ENCODE data around the gene DTX3. TPM values are rescaled to one million over a fixed set of nuclear protein-coding genes. Genes with fewer than 3 reads are reported as not detected.
"Not testable (repeated sequence)": the region's sequence is repeated elsewhere in the genome, so short reads cannot be mapped to it uniquely, and the experiment has no call there.

The DTX3 gene
- total RNA-seq, 1 experiment from 2014 or later, result 11.3 TPM

DNA sequence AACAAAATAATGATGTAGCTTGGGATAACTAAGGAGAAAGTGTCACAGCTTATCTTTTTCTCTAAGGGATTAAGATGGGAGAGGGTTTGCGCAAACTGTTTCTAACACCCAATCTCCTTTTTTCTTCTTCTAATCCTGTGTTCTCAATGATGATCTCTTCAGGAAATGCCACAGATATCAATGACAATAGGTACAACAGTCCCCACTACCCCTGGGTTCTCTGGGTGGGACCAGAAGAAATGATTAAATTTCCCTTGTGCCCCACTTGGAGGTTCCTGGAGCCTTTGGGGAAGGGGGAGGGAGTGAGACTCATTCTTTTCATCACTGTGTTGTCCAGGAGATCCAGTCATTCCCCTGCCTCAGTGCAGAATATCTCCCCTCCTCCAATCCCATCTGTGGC is 22.2 kb upstream of the DTX3 start:
- DNase-seq (ENCODE audit: low read depth), result no peak

DNA sequence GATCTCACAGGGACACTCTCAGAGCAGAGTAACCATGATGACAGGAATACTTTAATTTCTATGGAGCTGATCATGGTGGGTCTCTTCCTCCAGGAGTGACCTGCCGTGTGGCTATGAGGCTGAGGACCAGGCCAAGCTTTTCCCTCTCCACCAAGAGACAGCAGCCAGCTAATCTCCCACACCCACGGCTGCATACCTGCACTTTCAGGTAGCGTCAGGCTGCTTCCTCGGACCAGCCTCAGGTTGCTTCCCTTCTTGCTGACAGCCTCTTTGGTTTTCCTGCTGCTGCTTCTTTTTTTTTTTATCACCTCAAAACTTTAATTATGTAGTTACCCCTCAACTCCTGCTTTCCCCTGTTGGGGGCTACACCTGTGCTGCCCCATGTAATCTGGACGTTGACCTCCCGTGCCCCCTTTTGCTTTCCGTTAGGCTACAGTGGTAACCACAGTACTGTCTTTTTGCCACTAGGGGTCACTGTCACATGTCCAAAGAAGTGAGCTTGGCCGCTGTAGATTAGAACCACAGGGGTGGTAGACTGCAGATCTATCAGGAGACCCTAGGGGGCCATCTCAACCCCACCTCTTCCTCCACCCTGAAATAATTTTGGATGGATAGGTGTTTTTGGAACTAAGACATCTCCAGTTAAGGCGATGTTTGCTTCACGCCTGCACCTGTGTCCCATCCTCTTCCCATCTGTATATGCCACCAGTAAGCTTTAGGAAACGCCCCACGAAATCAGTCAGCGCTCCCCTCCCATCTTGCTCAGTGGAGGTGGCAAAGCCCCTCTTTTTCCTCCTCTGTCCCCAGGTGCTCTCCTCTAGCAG is 21.4 kb upstream of the DTX3 start:
- DNase-seq (ENCODE audit: low read depth), result peak; percentile 61

DNA sequence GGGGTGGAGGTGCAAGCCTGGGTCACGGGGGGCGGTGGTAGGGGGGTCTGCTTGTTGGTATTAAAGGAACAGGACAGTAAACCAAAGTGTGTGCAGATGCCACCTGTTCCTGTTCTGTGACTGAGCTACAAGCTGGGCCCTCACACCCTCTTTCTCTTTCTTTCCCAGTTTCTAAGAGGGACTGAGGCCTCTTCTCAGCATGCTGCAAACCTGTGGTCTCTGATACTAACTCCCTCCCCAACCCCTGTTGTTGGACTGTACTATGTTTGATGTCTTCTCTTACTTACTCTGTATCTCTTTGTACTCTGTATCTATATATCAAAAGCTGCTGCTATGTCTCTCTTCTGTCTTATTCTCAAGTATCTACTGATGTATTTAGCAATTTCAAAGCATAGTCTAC is 20.6 kb upstream of the DTX3 start:
- DNase-seq (ENCODE audit: low read depth), result no peak

DNA sequence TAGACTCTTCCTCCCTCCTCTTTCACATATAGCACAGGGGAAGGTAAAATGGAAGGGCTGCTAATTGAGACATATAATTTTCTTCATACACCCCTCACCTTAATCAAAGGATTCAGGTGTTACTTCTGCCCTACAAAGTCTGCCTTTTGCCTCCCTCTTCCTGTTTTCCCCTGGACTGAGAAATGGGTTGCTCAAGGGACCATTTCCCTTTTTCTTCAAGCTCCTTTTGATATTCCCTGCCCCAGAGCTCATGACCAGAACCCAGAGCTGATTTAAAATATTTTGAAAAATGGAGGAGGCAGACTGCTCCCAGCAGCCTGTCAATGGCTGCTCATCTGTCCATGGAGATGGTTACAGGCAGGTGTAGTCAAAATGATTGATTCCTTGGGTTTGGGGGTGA is 19.9 kb upstream of the DTX3 start:
- no peak for DNase-seq (ENCODE audit: low read depth)

DNA sequence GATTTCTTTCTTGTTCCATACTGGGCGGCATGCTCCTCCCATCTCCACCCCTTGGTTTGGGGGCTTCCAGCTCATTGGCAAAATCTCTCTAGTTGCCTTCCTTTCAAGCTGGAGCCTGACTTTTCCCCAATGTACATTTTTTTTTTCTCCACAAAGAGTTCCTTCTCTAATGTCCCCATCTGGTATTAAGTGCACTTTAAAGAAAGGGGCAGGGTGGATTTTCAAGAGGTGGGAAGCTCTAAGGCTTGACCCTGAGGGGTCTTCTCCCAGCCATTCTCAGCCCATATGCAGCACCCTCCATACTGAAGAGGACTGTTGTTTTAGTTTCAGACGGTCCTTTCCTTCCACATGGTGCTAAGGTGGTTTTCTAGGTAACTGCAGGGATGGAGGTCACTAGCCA is 19.5 kb upstream of the DTX3 start:
- DNase-seq (ENCODE audit: low read depth), result no peak

DNA sequence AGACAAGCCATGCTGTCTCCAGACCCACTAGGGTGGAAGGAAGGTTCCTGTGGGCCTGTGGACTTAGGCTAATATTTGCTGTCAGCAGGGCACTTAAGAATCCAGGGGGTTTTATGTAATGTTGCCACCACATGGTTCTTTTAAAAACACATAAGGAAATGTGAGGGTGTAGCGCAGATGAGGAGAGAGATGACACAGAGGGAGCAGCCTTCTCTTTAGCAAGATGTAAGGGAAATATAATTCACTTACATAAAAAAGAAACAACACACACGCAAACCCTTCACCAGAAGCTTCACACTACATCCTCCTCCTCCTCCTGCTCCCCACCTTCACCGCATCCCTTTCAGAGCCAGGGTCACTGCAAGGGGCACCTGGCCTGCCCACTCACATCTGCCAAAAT is 18.5 kb upstream of the DTX3 start:
- no peak for DNase-seq (ENCODE audit: low read depth)

DNA sequence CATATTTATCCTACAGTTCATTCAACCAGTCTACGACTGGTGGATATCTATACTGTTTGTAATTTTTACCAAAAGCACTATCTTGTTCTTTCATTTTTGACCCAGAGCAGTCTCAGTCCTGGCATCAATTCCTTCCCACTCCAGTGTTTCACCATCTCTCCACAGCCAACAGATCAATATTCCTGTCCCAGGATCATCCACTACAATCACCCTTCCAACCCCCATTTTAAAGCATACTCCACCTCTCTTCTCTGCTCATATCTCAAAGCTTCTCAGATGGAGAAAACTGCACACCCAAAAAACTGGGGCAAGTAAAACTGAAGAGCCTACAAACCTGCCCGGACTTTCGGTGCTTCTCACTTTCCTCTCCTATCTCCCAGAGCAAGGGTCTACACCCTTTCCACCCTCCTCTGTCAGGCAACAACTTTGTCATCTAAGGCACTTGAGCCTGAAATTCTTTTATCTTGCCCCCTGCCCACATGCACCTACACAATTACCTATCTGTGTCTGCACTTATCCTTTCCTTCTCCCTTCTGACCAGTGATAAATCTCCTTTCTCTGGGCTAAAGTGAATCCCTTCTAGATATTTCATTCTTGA is 17.7 kb upstream of the DTX3 start:
- DNase-seq (ENCODE audit: low read depth), result no peak

DNA sequence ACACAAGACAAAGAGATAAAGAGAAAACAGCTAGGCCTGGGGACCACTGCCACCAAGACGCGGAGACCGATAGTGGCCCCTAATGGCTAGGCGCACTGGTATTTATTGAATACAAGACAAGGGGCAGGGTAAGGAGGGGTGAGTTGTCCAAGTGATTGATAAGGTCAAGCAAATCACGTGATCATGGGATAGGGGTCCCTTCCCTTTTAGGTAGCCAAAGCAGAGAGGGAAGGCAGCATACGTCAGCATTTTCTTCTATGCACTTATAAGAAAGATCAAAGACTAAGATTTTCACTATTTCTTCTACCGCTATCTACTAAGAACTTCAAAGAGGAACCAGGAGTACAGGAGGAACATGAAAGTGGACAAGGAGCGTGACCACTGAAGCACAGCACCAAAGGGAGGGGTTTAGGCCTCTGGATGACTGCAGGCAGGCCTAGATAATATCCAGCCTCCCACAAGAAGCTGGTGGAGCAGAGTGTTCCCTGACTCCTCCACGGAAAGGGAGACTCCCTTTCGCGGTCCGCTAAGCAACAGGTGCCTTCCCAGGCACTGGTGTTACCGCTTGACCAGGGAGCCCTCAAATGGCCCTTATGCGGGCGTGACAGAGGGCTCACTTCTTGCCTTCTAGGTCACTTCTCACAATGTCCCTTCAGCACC is 15.5 kb upstream of the DTX3 start:
- not testable (repeated sequence) for DNase-seq (ENCODE audit: low read depth)

DNA sequence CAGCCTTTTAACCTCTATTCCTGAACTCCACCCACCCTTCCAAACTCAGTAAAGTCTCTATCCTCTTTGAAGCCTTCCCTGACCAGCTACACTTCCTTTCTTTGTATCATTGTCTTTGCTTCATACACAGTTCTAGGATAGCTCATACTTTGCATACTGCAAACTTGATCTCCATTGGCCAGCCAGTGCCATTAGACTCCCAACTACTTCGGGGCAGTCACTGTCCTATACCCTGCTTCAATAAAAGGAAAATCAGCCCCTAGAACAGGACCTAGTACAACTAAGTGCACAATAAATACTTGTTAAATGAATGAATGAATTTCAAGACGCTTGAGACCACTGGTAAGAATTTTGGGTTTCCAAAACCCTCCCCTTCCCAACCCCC is 14.2 kb upstream of the DTX3 start:
- DNase-seq (ENCODE audit: low read depth), result no peak

DNA sequence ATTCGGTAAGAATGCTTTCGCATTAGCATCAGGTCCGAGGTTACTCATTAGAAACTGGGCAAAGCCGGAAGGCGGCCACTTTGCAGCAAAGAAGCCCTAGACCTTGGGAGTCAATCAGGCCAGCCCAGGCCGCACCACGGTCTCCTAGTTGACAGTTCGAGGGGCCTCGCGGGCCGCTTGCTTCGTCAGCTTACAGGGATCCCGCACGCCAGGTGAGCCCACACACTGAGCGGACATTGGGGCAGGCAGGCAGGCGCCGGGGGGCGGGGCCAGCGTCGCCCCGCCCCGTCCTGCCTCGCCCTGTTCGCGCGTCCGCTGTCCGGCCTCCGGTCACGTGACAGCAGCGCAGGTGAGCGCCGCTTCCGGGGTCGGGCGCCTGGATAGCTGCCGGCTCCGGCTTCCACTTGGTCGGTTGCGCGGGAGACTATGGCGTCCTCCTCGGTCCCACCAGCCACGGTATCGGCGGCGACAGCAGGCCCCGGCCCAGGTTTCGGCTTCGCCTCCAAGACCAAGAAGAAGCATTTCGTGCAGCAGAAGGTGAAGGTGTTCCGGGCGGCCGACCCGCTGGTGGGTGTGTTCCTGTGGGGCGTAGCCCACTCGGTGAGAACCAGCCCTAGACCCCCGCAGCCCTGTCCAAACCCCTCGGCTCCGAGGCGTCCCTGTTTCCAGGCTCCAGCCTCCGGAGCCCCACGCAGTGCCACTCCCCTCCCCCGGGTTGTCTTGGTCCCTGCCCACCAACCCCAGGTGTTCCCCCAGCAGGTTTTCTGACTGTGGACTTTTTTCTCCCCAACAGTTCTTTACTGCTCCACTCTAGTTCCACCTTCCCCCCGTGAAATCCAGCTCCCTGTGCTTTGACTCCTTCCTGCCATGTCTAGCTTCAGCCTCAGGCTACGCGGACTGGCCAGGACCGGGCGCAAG is 13.5 kb upstream of the DTX3 start, which contains the start of gene PIP4K2C:
Gene PIP4K2C (plus strand): TSS at position 329 of the 918 bp plus-strand sequence. CDS start 98 bp downstream, at position 427.
- peak; percentile 78 for DNase-seq (ENCODE audit: low read depth)

DNA sequence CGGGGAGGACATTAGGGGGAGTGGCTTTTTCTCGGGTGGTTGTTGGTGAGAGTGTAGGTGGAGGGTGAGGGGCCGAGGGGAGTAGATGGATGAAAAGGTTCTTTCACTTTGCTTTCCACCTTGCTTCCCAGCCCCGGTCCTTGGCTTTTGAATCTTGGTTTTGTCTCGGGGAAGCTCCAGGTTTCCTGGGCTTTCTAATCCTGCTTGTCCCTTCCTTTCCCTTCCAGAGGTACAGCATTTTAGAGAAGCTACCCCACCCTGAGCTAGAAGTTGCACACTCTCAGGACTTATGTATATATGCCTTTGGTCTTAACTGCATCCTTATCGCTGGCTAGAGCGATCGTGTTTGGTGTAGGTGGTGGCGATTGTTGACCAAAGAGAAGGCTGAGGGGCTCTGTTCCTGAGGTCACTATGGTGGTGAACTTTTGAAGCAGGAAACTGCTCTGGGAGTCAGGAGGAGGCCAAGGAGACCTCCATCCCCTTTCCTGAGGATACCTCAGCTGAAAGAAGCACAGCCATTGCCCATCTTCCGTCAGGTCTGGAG is 12.8 kb upstream of the DTX3 start:
- DNase-seq (ENCODE audit: low read depth), result no peak

DNA sequence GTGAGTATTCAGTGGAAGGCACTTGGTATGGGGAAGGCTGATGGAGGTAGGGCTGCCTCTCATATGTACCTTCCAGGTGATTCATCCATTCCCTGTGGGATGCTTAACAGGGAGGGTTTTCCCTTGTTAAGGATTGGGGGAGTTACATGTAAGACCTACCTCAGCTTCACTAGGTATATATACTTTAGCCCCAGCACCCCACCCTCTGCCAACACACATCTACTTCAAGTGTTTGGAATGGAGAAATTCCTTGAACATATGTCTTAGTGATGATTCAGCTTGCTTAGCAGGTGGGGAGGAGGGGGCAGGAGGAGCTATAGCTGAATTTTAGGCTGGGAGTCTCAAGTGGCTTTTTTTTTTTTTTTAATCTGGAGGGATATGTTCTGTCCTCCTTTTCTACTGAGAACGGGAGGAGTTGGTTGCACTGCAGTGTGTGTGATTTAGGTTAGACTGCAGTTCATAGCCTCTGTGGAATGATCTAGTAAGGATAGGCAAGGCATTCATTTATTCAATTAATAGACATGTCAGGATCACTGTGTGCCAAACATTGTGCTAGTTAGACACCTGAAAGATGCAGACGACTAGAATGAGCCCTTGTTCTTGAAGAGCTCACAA is 12.0 kb upstream of the DTX3 start:
- DNase-seq (ENCODE audit: low read depth), result no peak

DNA sequence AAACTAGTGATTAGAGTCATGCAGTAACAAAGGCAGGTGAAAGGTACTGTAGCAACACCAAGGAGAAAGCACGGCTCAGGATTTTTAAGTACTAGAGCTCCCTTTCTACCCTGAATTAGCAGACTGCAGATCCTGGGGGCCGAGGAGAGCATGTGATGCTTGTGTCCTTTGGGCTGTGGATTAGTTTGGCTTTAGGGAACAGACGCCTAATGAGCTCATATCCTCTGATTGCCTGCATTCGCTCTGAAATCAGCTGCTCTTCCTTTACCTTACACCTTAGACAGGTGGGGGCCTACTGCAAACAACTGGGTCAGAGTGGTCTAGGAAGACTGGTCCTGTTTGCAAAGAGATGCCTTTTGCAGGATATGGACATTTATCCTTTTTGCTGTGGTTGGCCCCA is 11.4 kb upstream of the DTX3 start:
- DNase-seq (ENCODE audit: low read depth), result no peak

DNA sequence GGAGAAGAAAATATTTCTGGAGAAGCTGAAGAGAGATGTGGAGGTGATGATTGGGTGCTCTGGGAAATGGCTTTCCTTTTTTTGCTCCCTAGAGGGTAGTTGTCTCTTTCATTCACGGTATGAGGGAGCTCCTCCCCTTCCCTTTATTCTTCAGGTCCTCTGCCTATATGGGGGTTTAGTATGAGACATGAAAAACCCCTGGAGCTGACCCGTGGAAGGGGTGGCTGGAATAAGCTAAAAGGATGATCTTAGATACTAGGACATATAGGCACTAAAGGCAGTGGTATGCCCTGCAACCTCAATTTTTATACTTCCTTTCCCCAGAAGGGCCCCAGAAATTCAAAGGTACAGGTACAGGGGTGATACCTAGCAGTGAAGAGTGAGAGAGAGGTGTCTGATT is 4.2 kb upstream of the DTX3 start:
- DNase-seq (ENCODE audit: low read depth), result no peak

DNA sequence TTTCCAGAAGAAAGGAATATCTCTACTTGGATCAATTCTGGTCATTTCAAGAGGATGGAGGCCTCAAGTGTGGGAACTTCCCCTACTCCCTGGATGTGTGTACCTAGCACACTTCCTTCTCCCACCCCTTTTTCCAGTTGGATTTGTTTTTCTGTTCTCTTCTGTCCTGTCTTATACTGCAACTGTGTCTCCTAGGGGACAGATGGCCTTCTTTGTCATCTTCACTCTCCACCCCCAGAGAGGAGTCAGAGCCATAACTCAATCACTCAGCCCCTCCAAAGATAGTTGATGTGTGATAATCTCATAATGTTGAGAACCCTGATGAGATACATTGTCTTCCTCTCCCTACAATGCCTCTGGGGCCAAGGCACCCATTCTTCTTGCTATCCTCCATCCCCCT is 2.1 kb upstream of the DTX3 start:
- DNase-seq (ENCODE audit: low read depth), result no peak

DNA sequence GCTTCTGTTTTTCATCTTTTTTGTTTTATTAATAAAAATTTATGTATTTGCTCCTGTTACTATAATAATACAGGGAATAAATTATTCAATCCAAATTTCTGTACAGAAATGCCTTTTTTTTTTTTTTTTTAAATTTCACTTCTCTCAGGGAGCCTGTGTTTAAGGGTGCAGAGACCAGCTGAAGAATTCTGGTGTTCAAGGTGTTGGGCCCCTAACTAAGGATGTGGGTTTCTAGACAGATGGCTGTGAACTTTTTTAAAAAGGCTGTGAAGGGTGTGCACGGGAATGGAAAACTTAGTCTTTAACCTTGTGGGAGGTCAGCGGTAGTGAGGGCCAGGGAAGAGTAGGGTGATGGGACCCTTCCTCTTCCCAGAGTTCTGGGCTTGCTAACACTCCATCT is 1.3 kb upstream of the DTX3 start:
- no peak for DNase-seq (ENCODE audit: low read depth)

DNA sequence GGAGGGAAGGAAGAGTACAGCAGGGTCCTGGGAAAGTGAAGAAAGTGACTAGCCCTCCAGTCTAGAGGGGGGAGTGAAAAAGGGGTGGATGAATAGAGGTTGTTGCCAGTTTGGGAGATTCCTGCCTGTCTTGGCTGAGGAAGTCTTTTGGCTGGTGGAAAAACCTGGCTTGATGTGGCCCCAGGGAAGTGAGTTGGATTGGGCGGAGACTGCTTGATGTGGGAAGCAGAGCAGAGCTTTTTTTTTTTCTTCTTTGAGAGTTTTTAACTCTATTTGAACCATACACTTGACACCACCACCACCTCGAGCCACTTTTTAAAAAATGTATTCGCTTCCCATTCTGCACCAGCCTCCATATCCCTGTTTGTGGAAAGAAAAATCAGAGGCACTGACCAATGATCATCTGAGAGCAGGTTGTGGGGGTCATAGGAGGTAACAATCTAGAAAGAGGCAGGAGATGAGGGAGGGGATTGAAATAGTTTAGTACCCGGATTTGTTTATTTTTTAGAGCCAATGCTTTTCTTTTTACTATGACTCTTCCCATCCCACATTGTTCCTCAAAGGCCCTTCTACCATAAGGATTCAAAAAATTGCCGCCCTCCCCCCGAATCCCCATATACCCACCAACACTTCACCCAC is 690 bp upstream of the DTX3 start:
- DNase-seq (ENCODE audit: low read depth), result peak; percentile 34

DNA sequence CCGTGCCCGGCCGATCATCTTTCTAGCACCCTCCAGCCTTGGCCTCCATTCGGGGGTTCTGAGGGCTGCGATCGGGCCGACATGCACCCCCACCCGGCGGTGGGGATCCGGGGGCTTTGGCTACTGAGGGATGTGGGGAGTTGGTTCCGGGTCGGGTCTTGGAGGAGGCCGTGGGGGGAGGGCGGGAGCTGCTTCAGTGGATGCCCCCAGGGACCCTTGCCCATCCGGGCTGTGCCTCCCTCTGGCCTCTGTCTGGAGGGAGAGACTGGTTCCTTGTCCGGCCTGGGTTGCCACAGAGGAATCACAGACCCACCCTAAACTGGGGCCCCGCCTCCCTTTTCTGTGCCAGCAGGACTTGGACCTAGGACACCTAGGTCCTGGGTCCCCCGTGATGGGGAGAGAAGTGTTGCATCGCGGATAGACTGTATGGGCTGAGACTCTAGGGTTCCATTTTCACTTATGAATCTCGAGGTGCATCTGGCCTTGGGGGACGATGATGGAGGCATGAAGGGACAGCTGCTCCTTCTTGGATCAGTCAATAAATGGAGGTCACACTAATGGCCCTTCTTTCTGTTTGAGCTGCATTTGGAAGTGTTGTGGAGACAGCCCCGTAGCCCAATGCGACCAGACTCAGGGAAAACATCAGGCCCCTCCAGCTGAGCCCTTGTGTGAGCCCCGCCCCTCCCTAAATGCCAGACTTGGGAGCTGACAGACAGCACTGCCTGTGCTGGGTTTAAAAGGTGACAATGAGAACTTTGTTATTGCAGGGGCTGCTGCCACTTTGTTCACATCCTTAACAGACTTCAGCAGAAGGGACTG is 577 bp downstream of the DTX3 start:
- no peak for DNase-seq (ENCODE audit: low read depth)

DNA sequence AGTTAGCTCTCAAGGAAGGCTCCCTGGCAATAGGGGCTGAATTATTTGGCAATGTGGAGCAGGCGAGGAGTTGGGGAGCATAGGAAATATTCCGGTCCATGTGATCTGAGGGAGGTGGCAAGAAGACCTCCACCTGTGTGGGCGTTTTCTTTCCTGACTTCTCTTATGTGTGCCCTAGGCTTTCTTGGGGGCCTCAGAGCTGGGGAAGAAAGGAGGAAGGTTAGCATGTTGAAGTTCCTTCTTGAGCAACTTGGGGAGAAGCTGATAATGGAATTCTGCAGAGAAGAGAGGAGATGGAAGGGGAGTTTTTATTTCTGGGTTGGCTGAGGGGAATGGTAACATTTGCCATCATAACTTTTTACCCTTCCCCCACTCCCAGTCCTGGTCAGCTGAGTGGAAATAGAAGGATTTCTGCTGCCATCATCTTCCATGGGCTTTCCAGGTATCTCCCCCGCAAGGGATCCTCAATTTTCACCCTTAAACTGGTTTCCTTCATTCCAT is 1.2 kb downstream of the DTX3 start:
- DNase-seq (ENCODE audit: low read depth), result no peak
